GM23338 (cell line): ENCODE data around the gene TCF7. TPM values are rescaled to one million over a fixed set of nuclear protein-coding genes. Genes with fewer than 3 reads are reported as not detected.

Experiments used
- ATAC-seq: fragments of 200-7000 bp; cut with Tn5 transposase; 3 replicates; pipeline ENCODE4 v1.9.1; 2020
- DNase-seq: peaks from one replicate; pipeline ENCODE4 v3.0.0-alpha.2; 2015; ENCODE audit warnings: low spot score
- H2AFZ ChIP-seq: fragments of 200-600 bp; sonication (generic); 2 replicates; pipeline ENCODE4 v1.8.0; 2016; ENCODE audit warnings: antibody characterized with exemption, mild to moderate bottlenecking, moderate library complexity
- H3F3A ChIP-seq: fragments of 200-600 bp; sonication (generic); replicated peaks from 2 replicates; pipeline ENCODE4 v1.8.0; 2017; ENCODE audit warnings: antibody characterized with exemption, mixed run types, low read depth
- H3K27ac ChIP-seq: fragments of 200-600 bp; sonication (generic); 2 replicates; pipeline ENCODE4 v1.6.1; 2016; ENCODE audit warnings: low read depth
- H3K27me3 ChIP-seq: fragments of 200-600 bp; sonication (generic); 2 replicates; pipeline ENCODE4 v1.8.0; 2016; ENCODE audit warnings: mild to moderate bottlenecking, mixed run types, moderate library complexity; ENCODE audit not compliant: insufficient read depth
- H3K36me3 ChIP-seq: fragments of 200-600 bp; sonication (generic); 2 replicates; pipeline ENCODE4 v1.8.0; 2016; ENCODE audit warnings: mild to moderate bottlenecking; ENCODE audit not compliant: insufficient read depth
- H3K4me1 ChIP-seq: fragments of 200-600 bp; sonication (generic); 2 replicates; pipeline ENCODE4 v1.8.0; 2016; ENCODE audit warnings: mild to moderate bottlenecking, moderate library complexity; ENCODE audit not compliant: insufficient read depth
- H3K4me2 ChIP-seq: fragments of 200-600 bp; sonication (generic); 2 replicates; pipeline ENCODE4 v1.7.1; 2017; ENCODE audit warnings: mixed run types
- H3K4me3 ChIP-seq: fragments of 200-600 bp; sonication (generic); 2 replicates; pipeline ENCODE4 v1.6.1; 2016; ENCODE audit warnings: mixed run types
- H3K79me2 ChIP-seq: fragments of 200-600 bp; sonication (generic); replicated peaks from 2 replicates; pipeline ENCODE4 v1.8.0; 2017; ENCODE audit warnings: mild to moderate bottlenecking; ENCODE audit not compliant: insufficient read depth
- H3K9me2 ChIP-seq: fragments of 200-600 bp; sonication (generic); 2 replicates; pipeline ENCODE4 v1.8.0; 2017; ENCODE audit not compliant: insufficient read depth
- H4K20me1 ChIP-seq: fragments of 200-600 bp; sonication (generic); replicated peaks from 2 replicates; pipeline ENCODE4 v1.8.0; 2017; ENCODE audit warnings: mild to moderate bottlenecking; ENCODE audit not compliant: insufficient read depth
- H3K27ac Mint-ChIP-seq: 2 replicates; pipeline ENCODE4 v1.8.0; 2020; ENCODE audit warnings: inconsistent platforms, mild to moderate bottlenecking, moderate library complexity, mixed read lengths
- H3K27me3 Mint-ChIP-seq: 3 replicates; pipeline ENCODE4 v1.8.0; 2022; ENCODE audit warnings: low read depth, mild to moderate bottlenecking, moderate library complexity, mixed read lengths, inconsistent platforms; ENCODE audit not compliant: insufficient read depth, poor library complexity
- H3K36me3 Mint-ChIP-seq: 3 replicates; pipeline ENCODE4 v1.8.0; 2021; ENCODE audit warnings: low read depth, mild to moderate bottlenecking, inconsistent platforms, moderate library complexity, mixed read lengths
- H3K4me1 Mint-ChIP-seq: 3 replicates; pipeline ENCODE4 v1.8.0; 2020; ENCODE audit warnings: mild to moderate bottlenecking, inconsistent platforms, mixed read lengths
- H3K4me3 Mint-ChIP-seq: 3 replicates; pipeline ENCODE4 v1.8.0; 2021; ENCODE audit warnings: moderate library complexity, mild to moderate bottlenecking, inconsistent platforms, mixed read lengths
- H3K9me3 Mint-ChIP-seq: 3 replicates; pipeline ENCODE4 v1.8.0; 2020; ENCODE audit warnings: moderate library complexity, mild to moderate bottlenecking, inconsistent platforms, mixed read lengths
- CREB1 ChIP-seq: fragments of 250-450 bp; sonication (Bioruptor Pico); IDR thresholded peaks from 2 replicates; pipeline ENCODE4 v1.5.0; 2020; ENCODE audit warnings: low read depth, mild to moderate bottlenecking, moderate library complexity
- CTCF ChIP-seq, 2 experiments: fragments of 200-600 bp in 1 of 2; sonication (generic) in 1 of 2; conservative IDR thresholded peaks; 2 replicates each; pipeline versions ENCODE4 v1.5.1 to v1.6.1; 2016 to 2017; ENCODE audit warnings: antibody characterized with exemption in 2 of 2, low read depth in 2 of 2, mild to moderate bottlenecking in 2 of 2, moderate library complexity in 1 of 2
- EZH2 ChIP-seq: fragments of 200-600 bp; sonication (generic); IDR thresholded peaks from one replicate; pipeline ENCODE4 v1.8.0; 2017; ENCODE audit warnings: antibody characterized with exemption, mild to moderate bottlenecking, low read depth; ENCODE audit not compliant: unreplicated experiment
- EZH2phosphoT487 ChIP-seq: fragments of 200-600 bp; sonication (generic); IDR thresholded peaks from one replicate; pipeline ENCODE4 v1.8.1; 2018; ENCODE audit warnings: antibody characterized with exemption; ENCODE audit not compliant: unreplicated experiment
- JUNB ChIP-seq: IDR thresholded peaks from one replicate; pipeline ENCODE4 v1.6.1; 2016; ENCODE audit warnings: antibody characterized with exemption; ENCODE audit not compliant: unreplicated experiment
- NANOG ChIP-seq: IDR thresholded peaks from 2 replicates; pipeline ENCODE4 v1.6.1; 2016; ENCODE audit warnings: antibody characterized with exemption, borderline replicate concordance
- POLR2AphosphoS5 ChIP-seq: IDR thresholded peaks from 2 replicates; pipeline ENCODE4 v1.6.1; 2016; ENCODE audit warnings: antibody characterized with exemption, low read depth
- STAT1 ChIP-seq: IDR thresholded peaks from one replicate; pipeline ENCODE4 v1.6.1; 2016; ENCODE audit warnings: antibody characterized with exemption; ENCODE audit not compliant: unreplicated experiment
- ZNF114 ChIP-seq: fragments of 250-450 bp; sonication (Bioruptor Pico); IDR thresholded peaks from 2 replicates; pipeline ENCODE4 v1.5.0; 2020; ENCODE audit warnings: mild to moderate bottlenecking, moderate library complexity
- ZNF331 ChIP-seq: fragments of 250-450 bp; sonication (Bioruptor Pico); IDR thresholded peaks from 2 replicates; pipeline ENCODE4 v1.5.0; 2020; ENCODE audit warnings: low read depth, mild to moderate bottlenecking, moderate library complexity
- polyA plus RNA-seq: library from polyadenylated mRNA; unstranded; fragments of >200 nt; fragmentation: Nextera tagmentation; extraction: Ambion mirVana; gene quantifications from 2 replicates; pipeline ENCODE4 v1.2.1, GENCODE V29; 2016
- total RNA-seq: library from RNA; depleted of rRNA; stranded (reverse); fragments of >200 nt; shearing (Covaris generic); gene quantifications from 2 replicates; pipeline ENCODE4 v1.2.3, GENCODE V29; 2014
- TF ChIP-seq, protein P1 (sequence below): IDR thresholded peaks from 2 replicates; pipeline ENCODE4 v1.6.1; 2016; ENCODE audit warnings: antibody characterized with exemption
- TF ChIP-seq, protein P2 (sequence below): IDR thresholded peaks from one replicate; pipeline ENCODE4 v1.6.1; 2018; ENCODE audit warnings: antibody characterized with exemption; ENCODE audit not compliant: unreplicated experiment
- TF ChIP-seq, protein P3 (sequence below): fragments of 250-450 bp; sonication (Bioruptor Pico); IDR thresholded peaks from 2 replicates; pipeline ENCODE4 v1.5.0; 2020; ENCODE audit warnings: mild to moderate bottlenecking, moderate library complexity

Gene TCF7
- total and polyA plus RNA-seq, 2 experiments from 2014 or later = 5.6 to 8.1 TPM

DNA sequence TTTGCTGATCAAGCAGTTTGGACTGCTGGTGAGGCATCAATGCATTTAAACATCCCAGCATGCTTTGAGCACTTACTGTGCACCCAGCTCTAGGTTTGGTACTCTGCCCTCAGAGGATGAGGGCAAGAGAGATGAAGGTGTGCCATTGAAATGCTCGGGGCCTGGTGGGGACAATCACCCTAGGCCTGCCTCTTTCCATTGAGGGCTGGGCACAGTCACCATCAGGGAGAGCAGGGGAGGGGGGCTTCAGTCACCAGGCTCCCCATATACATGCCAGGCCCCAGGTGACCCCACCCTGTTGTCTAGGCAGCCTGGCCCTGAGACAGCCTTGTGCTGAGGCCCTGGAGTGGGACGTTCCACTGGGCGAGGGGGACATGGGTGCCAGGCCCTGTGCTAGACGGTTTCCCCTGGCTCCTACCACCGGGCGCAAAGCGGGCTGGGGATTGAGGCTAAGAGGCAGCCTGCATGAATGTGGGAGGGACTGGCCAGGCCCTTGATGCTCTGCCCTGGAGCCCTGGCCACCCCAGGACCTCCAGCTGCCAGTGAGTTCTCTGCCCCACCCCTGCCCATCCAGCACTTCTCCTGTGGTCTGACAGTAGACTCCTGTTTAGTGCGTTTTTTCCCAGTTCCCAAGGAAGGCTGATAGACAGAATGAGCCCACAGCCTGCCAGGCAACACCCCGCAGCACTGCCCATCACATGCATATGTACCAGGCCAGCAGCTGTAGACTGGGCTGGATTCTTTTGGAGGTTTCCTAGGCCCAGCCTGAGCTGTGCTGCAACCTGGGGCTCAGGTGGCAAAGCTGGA, 18.9 kb downstream of the TCF7 start:
- H3F3A ChIP-seq = 0 out of 2 replicates have a peak, but pooled peaks cover 3% of the 10 kb centered on the region
- no peak for ATAC-seq
- TF ChIP-seq, protein P1, sequence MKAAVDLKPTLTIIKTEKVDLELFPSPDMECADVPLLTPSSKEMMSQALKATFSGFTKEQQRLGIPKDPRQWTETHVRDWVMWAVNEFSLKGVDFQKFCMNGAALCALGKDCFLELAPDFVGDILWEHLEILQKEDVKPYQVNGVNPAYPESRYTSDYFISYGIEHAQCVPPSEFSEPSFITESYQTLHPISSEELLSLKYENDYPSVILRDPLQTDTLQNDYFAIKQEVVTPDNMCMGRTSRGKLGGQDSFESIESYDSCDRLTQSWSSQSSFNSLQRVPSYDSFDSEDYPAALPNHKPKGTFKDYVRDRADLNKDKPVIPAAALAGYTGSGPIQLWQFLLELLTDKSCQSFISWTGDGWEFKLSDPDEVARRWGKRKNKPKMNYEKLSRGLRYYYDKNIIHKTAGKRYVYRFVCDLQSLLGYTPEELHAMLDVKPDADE = no peak
- TF ChIP-seq CTCF (conservative IDR thresholded peaks at IDR 0.05; ENCODE audit: low read depth in 2 of 2) (no peak), JUNB (no peak), NANOG (no peak), POLR2AphosphoS5 (no peak), CREB1 (CRISPR knock-in tag) (no peak), STAT1 (no peak), EZH2phosphoT487 (no peak), ZNF331 (CRISPR knock-in tag) (no peak), EZH2 (no peak), ZNF114 (CRISPR knock-in tag) (no peak)
- TF ChIP-seq, protein P2, sequence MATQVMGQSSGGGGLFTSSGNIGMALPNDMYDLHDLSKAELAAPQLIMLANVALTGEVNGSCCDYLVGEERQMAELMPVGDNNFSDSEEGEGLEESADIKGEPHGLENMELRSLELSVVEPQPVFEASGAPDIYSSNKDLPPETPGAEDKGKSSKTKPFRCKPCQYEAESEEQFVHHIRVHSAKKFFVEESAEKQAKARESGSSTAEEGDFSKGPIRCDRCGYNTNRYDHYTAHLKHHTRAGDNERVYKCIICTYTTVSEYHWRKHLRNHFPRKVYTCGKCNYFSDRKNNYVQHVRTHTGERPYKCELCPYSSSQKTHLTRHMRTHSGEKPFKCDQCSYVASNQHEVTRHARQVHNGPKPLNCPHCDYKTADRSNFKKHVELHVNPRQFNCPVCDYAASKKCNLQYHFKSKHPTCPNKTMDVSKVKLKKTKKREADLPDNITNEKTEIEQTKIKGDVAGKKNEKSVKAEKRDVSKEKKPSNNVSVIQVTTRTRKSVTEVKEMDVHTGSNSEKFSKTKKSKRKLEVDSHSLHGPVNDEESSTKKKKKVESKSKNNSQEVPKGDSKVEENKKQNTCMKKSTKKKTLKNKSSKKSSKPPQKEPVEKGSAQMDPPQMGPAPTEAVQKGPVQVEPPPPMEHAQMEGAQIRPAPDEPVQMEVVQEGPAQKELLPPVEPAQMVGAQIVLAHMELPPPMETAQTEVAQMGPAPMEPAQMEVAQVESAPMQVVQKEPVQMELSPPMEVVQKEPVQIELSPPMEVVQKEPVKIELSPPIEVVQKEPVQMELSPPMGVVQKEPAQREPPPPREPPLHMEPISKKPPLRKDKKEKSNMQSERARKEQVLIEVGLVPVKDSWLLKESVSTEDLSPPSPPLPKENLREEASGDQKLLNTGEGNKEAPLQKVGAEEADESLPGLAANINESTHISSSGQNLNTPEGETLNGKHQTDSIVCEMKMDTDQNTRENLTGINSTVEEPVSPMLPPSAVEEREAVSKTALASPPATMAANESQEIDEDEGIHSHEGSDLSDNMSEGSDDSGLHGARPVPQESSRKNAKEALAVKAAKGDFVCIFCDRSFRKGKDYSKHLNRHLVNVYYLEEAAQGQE = no peak
- TF ChIP-seq, protein P3, sequence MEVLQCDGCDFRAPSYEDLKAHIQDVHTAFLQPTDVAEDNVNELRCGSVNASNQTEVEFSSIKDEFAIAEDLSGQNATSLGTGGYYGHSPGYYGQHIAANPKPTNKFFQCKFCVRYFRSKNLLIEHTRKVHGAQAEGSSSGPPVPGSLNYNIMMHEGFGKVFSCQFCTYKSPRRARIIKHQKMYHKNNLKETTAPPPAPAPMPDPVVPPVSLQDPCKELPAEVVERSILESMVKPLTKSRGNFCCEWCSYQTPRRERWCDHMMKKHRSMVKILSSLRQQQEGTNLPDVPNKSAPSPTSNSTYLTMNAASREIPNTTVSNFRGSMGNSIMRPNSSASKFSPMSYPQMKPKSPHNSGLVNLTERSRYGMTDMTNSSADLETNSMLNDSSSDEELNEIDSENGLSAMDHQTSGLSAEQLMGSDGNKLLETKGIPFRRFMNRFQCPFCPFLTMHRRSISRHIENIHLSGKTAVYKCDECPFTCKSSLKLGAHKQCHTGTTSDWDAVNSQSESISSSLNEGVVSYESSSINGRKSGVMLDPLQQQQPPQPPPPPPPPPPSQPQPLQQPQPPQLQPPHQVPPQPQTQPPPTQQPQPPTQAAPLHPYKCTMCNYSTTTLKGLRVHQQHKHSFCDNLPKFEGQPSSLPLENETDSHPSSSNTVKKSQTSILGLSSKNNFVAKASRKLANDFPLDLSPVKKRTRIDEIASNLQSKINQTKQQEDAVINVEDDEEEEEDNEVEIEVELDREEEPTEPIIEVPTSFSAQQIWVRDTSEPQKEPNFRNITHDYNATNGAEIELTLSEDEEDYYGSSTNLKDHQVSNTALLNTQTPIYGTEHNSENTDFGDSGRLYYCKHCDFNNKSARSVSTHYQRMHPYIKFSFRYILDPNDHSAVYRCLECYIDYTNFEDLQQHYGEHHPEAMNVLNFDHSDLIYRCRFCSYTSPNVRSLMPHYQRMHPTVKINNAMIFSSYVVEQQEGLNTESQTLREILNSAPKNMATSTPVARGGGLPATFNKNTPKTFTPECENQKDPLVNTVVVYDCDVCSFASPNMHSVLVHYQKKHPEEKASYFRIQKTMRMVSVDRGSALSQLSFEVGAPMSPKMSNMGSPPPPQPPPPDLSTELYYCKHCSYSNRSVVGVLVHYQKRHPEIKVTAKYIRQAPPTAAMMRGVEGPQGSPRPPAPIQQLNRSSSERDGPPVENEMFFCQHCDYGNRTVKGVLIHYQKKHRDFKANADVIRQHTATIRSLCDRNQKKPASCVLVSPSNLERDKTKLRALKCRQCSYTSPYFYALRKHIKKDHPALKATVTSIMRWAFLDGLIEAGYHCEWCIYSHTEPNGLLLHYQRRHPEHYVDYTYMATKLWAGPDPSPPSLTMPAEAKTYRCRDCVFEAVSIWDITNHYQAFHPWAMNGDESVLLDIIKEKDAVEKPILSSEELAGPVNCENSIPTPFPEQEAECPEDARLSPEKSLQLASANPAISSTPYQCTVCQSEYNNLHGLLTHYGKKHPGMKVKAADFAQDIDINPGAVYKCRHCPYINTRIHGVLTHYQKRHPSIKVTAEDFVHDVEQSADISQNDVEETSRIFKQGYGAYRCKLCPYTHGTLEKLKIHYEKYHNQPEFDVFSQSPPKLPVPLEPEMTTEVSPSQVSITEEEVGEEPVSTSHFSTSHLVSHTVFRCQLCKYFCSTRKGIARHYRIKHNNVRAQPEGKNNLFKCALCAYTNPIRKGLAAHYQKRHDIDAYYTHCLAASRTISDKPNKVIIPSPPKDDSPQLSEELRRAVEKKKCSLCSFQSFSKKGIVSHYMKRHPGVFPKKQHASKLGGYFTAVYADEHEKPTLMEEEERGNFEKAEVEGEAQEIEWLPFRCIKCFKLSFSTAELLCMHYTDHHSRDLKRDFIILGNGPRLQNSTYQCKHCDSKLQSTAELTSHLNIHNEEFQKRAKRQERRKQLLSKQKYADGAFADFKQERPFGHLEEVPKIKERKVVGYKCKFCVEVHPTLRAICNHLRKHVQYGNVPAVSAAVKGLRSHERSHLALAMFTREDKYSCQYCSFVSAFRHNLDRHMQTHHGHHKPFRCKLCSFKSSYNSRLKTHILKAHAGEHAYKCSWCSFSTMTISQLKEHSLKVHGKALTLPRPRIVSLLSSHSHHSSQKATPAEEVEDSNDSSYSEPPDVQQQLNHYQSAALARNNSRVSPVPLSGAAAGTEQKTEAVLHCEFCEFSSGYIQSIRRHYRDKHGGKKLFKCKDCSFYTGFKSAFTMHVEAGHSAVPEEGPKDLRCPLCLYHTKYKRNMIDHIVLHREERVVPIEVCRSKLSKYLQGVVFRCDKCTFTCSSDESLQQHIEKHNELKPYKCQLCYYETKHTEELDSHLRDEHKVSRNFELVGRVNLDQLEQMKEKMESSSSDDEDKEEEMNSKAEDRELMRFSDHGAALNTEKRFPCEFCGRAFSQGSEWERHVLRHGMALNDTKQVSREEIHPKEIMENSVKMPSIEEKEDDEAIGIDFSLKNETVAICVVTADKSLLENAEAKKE (CRISPR knock-in tag) = no peak
- H3K36me3 ChIP-seq = no peaks in the 10 kb centered on the region
- DNase-seq = no peak
- peaks cover 16% of the 10 kb centered on the region; the same call in 1 of the 2 replicates for H3K4me1 ChIP-seq
- H3K4me2 ChIP-seq = no peak overlapping the region
- no peak overlapping the region for H2AFZ ChIP-seq
- Mint-ChIP-seq H3K4me1 (peaks cover 22% of the 10 kb centered on the region), H3K4me3 (no peak overlapping the region), H3K27me3 (peaks cover 5% of the 10 kb centered on the region), H3K9me3 (no peaks in the 10 kb centered on the region), H3K27ac (no peak overlapping the region), H3K36me3 (peaks cover 6% of the 10 kb centered on the region; the same call in 1 of the 3 replicates)
- no peaks in the 10 kb centered on the region for H3K9me2 ChIP-seq
- H3K27ac ChIP-seq = no peak overlapping the region
- H3K4me3 ChIP-seq = no peak overlapping the region
- H4K20me1 ChIP-seq = peaks cover 18% of the 10 kb centered on the region
- H3K79me2 ChIP-seq = no peaks in the 10 kb centered on the region; the same call in 1 of the 2 replicates
- H3K27me3 ChIP-seq = no peaks in the 10 kb centered on the region
